Effector memory CD4-positive, alpha-beta T cell (primary cell): ENCODE data around the gene NCK2.

Source experiments
- DNase-seq, 3 donors: peaks; one replicate each; pipeline ENCODE4 v3.0.0-alpha.2; 2020
- H3K27ac ChIP-seq: 2 replicates; pipeline ENCODE4 v1.7.0; 2013; ENCODE audit warnings: mild to moderate bottlenecking, low read length, moderate library complexity; ENCODE audit not compliant: insufficient read depth, poor library complexity, severe bottlenecking
- H3K27me3 ChIP-seq: replicated peaks from 2 replicates; pipeline ENCODE4 v1.7.0; 2013; ENCODE audit warnings: mild to moderate bottlenecking, low read length; ENCODE audit not compliant: insufficient read depth, control insufficient read depth, poor library complexity, severe bottlenecking
- H3K36me3 ChIP-seq: 2 replicates; pipeline ENCODE4 v1.7.0; 2013; ENCODE audit warnings: mild to moderate bottlenecking, low read length, moderate library complexity; ENCODE audit not compliant: control insufficient read depth, insufficient read depth
- H3K4me1 ChIP-seq: 2 replicates; pipeline ENCODE4 v1.7.0; 2013; ENCODE audit warnings: low read length, mild to moderate bottlenecking; ENCODE audit not compliant: control insufficient read depth, insufficient read depth, poor library complexity, severe bottlenecking
- H3K4me3 ChIP-seq: 2 replicates; pipeline ENCODE4 v1.7.0; 2013; ENCODE audit warnings: low read length, low read depth, mild to moderate bottlenecking; ENCODE audit not compliant: insufficient read depth, poor library complexity, severe bottlenecking
- H3K9me3 ChIP-seq: 2 replicates; pipeline ENCODE4 v1.7.0; 2013; ENCODE audit warnings: mild to moderate bottlenecking, low read length, moderate library complexity; ENCODE audit not compliant: control insufficient read depth

Gene NCK2

DNA sequence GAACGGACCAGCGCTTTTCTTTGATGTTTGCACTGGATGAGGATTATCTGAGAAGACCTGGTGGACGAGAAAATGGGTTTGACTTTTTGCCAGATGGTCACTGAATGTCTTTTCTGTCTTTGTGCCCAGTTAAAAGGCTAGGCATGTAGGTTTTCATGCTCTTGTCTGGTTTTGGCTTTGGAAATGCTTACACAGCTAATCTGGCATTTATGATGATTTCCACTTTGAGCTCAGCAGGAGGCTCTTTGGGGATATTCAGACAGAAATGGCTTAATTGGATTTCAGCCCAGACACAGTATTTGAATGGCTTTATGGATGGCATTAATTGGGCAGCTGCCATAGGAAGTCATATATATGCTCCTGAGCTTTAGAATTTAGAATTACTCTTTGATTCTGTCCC, 59.6 kb downstream of the NCK2 start:
- Histone ChIP-seq H3K27ac (peak overlapping the region; percentile 75), H3K4me1 (peaks cover 70% of the 10 kb centered on the region)
- DNase-seq: no peak

GRCh38 chr2:105806996-105807395, 62.3 kb downstream of the NCK2 start:
- no peak for DNase-seq
- no peaks in the 10 kb centered on the region for H3K27me3 ChIP-seq
- no peaks in the 10 kb centered on the region for H3K36me3 ChIP-seq
- no peaks in the 10 kb centered on the region for H3K9me3 ChIP-seq
- H3K27ac ChIP-seq: no peak overlapping the region
- H3K4me1 ChIP-seq: peaks cover 60% of the 10 kb centered on the region
- H3K4me3 ChIP-seq: no peak overlapping the region

More for the DNA sequence above, 59.6 kb downstream of the NCK2 start:
- H3K27me3 ChIP-seq: no peaks in the 10 kb centered on the region
- H3K9me3 ChIP-seq: no peaks in the 10 kb centered on the region
- no peak overlapping the region for H3K4me3 ChIP-seq
- no peaks in the 10 kb centered on the region for H3K36me3 ChIP-seq

DNA sequence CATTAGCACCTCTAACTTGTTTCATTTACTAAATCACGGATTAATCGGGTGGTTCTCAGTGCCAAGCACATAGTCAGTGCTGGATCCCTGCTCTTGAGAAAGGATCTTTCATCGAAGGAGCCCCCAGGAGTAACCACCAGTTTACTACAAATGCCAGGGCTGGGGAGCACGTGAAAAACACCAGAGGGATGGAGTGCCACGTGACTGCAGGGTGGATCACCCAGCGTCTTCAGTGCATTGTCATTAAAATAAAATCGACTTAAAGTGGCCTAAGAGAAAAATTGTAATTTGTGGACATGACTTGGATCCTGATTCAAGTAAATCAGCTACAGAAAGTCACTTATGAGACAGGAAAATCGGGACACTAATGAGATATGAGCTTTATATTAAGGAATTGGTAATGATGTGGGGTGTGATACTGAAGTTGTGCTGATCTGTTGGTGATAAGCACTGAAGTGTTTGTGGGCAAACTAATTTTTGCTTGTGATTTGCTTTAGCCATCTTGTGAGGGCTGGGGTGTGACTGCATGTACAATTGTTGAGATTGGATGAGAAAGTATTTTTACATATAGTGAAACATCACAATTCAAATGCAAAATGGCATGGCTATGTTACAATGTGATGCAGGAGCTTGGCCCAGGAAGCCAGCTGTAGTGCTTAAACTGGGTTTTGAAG, 63.8 kb downstream of the NCK2 start:
- H3K27me3 ChIP-seq: no peaks in the 10 kb centered on the region
- no peak for DNase-seq
- no peaks in the 10 kb centered on the region for H3K36me3 ChIP-seq
- peak overlapping the region; percentile 46 for H3K27ac ChIP-seq
- H3K4me1 ChIP-seq: peaks cover 59% of the 10 kb centered on the region
- H3K4me3 ChIP-seq: no peak overlapping the region
- no peaks in the 10 kb centered on the region for H3K9me3 ChIP-seq

- Histone ChIP-seq H3K27me3 (no peaks in the 10 kb centered on the region), H3K4me1 (peaks cover 58% of the 10 kb centered on the region)
- DNase-seq: no peak
These were observed 64.4 kb downstream of the NCK2 start for GRCh38 chr2:105809097-105809473.

DNA sequence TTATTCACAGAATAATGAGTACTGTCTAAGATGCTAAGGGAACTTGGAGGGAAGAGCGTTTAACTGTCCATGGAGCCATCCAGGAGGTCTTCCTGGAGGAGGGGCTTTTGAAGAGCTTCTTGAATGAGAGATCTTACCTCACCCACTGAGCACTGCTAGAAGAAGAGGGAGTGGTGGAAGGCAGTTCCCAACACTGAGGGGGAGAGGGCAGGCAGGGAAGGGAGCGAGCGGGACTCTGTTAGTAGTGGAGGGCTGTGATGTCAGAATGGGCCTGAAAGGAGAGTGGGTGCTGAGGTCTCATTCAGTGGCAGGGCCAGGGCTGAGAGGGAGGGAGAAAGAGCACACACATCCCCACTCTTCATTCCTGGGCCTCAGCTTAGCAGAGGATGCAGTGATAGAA, 65.0 kb downstream of the NCK2 start:
- Histone ChIP-seq H3K4me3 (no peak overlapping the region), H3K27ac (peak overlapping the region; percentile 46), H3K27me3 (no peaks in the 10 kb centered on the region), H3K4me1 (peaks cover 52% of the 10 kb centered on the region), H3K36me3 (no peaks in the 10 kb centered on the region), H3K9me3 (no peaks in the 10 kb centered on the region)
- no peak for DNase-seq

More at GRCh38 chr2:105809097-105809473, 64.4 kb downstream of the NCK2 start:
- Histone ChIP-seq H3K4me3 (no peak overlapping the region), H3K9me3 (no peaks in the 10 kb centered on the region), H3K27ac (peak overlapping the region; percentile 46), H3K36me3 (no peaks in the 10 kb centered on the region)

DNA sequence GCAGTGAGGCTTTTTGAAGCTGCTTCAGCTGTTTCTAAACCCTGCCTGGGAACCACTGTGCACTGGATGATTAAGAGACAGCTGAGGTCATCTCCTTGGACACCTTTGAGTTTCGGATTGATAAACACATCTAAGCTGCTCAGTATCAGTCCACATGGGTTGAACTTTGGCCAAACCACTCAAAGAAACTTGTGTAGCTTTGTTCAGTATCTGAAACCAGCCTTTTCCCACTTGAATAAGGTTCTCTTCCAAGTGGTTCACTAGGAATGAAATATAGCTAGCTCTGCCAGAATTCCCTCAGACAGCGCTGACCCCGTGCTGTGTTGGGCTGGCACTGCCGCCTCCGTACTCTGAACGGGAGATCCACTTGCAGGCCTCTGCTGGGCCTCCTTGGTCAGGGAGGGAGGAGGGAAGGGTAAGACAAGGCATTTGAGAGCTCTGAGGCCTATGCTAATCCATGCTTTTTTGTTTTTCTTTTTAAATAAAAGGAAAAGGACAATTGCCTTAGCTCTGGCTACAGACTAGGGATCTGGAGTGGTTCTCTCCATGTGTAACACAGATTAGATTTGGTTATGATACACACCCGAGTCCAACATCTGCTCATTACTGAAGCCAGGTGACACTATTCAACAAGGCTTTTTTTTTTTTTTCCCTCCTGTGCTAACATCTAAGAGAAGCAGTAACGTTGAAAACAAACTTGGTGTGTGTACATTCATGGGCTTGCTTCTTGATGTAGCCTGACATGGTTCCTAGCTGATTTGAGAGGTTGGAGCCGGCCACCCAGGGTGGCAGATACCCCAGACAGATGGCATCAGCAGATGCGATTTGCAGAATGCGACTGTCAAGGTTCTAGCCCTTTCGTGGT, 67.7 kb downstream of the NCK2 start:
- Histone ChIP-seq H3K9me3 (no peaks in the 10 kb centered on the region), H3K4me3 (no peak overlapping the region), H3K27ac (peak overlapping the region; percentile 40), H3K36me3 (peaks cover 6% of the 10 kb centered on the region), H3K27me3 (no peaks in the 10 kb centered on the region), H3K4me1 (peaks cover 43% of the 10 kb centered on the region)
- DNase-seq: no peak

DNA sequence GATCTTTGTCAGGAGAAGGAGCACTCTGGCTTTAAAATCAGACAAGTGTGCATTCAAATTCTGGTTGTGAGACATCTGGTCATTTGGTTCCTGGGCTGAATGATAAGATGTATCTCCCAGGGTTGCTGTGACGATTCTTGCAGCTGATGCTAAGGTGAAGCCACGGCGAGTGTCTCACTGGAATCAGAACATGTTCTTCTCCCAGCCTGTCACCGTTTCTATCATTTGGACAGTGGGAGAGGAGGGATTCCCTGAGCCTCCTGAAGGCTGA, 68.3 kb downstream of the NCK2 start:
- H3K27me3 ChIP-seq: no peaks in the 10 kb centered on the region
- no peaks in the 10 kb centered on the region for H3K9me3 ChIP-seq
- no peak overlapping the region for H3K27ac ChIP-seq
- H3K36me3 ChIP-seq: peaks cover 6% of the 10 kb centered on the region
- H3K4me3 ChIP-seq: no peak overlapping the region
- peaks cover 42% of the 10 kb centered on the region for H3K4me1 ChIP-seq
- DNase-seq: no peak

DNA sequence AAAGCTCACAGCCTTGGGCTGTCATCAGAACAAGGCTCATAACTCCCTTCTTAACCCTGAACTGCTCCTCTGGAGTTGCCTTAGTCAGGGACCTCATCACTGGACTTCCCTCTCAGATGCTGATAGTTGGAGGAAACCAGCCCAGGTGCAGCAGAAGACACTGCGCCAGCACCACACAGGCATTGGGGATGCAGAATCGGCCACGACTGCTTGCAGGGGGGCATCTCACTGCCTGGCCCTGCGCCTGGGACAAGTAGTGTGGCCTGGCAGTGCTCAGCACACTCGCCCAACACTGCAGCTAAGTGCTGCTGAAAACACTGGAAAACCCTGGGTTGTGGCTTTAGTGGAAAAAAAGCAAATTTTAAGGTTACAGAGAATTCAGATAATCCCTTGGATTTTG, 68.7 kb downstream of the NCK2 start:
- Histone ChIP-seq H3K4me3 (no peak overlapping the region), H3K27me3 (no peaks in the 10 kb centered on the region), H3K9me3 (no peaks in the 10 kb centered on the region), H3K4me1 (peaks cover 42% of the 10 kb centered on the region), H3K27ac (no peak overlapping the region), H3K36me3 (peaks cover 6% of the 10 kb centered on the region)
- DNase-seq: no peak

- no peaks in the 10 kb centered on the region for H3K9me3 ChIP-seq
- no peak overlapping the region for H3K27ac ChIP-seq
- no peak overlapping the region for H3K4me3 ChIP-seq
- no peaks in the 10 kb centered on the region for H3K27me3 ChIP-seq
- no peak for DNase-seq
- peaks cover 35% of the 10 kb centered on the region for H3K4me1 ChIP-seq
- H3K36me3 ChIP-seq: peaks cover 6% of the 10 kb centered on the region
These were observed 69.7 kb downstream of the NCK2 start for GRCh38 chr2:105814291-105814940.

DNA sequence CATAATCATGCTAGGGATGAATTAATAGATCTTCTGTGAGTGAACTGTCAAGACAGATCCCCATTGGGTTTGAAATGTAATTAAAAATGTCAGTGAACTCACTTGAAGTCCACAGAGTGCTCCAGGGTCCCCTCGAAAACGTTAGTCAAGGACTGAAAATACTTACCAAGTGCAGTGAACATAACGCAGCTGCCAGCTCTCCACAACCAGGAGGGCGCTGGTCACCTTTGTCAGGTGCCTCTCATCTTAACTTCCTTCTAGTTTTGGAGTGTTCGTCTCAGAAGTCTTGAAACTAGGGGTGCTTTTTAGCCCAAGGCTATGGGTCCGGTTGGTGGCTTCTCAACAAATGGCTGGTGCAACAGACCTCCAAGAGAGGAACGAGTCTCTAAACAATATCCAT, 70.7 kb downstream of the NCK2 start:
- peaks cover 25% of the 10 kb centered on the region for H3K4me1 ChIP-seq
- H3K4me3 ChIP-seq: no peak overlapping the region
- H3K27ac ChIP-seq: no peak overlapping the region

More for the DNA sequence above, 70.7 kb downstream of the NCK2 start:
- no peak for DNase-seq
- no peaks in the 10 kb centered on the region for H3K9me3 ChIP-seq
- peaks cover 9% of the 10 kb centered on the region for H3K36me3 ChIP-seq
- H3K27me3 ChIP-seq: no peaks in the 10 kb centered on the region
